Upper lobe of left lung (tissue), 6 donors: ENCODE results near the gene SDC3. TPM values are rescaled to one million over a fixed set of nuclear protein-coding genes. Genes with fewer than 3 reads are reported as not detected.

ENCODE experiments used
- ATAC-seq, 2 donors: fragments of 200-7000 bp; cut with Tn5 transposase; one replicate each; pipeline ENCODE4 v1.9.1; 2022; ENCODE audit warnings: mild to moderate bottlenecking in 2 of 2, moderate library complexity in 2 of 2; ENCODE audit not compliant: low FRiP score in 2 of 2
- DNase-seq, 2 donors: peaks; one replicate each; pipeline ENCODE4 v3.0.0-alpha.2; 2019 to 2020
- H3K27ac ChIP-seq, 4 donors: fragments of 200-600 bp; sonication (generic); one replicate each; pipeline ENCODE4 v1.5.1; 2016 to 2019
- H3K27me3 ChIP-seq, 4 donors: fragments of 200-600 bp; sonication (generic); one replicate each; pipeline ENCODE4 v1.5.1; 2017 to 2019
- H3K36me3 ChIP-seq, 4 donors: fragments of 200-600 bp; sonication (generic); one replicate each; pipeline ENCODE4 v1.5.1; 2016 to 2019
- H3K4me1 ChIP-seq, 4 donors: fragments of 200-600 bp; sonication (generic); one replicate each; pipeline ENCODE4 v1.5.1; 2018 to 2019
- H3K4me3 ChIP-seq, 4 donors: fragments of 200-600 bp; sonication (generic); one replicate each; pipeline ENCODE4 v1.5.1; 2017 to 2019; ENCODE audit warnings: mild to moderate bottlenecking in 2 of 4, moderate library complexity in 1 of 4
- H3K9me3 ChIP-seq, 4 donors: fragments of 200-600 bp; sonication (generic); one replicate each; pipeline ENCODE4 v1.5.1; 2018 to 2019
- CTCF ChIP-seq, 6 experiments: fragments of 450-650 bp in 4 of 6; fragments of 200-600 bp in 2 of 6; sonication (generic) in 2 of 6; IDR thresholded peaks; one replicate each; pipeline ENCODE4 v1.5.1; 2016 to 2019; ENCODE audit warnings: antibody characterized with exemption in 6 of 6
- EP300 ChIP-seq, 4 donors: sonication (generic); formaldehyde crosslinking; IDR thresholded peaks; one replicate each; pipeline ENCODE4 v1.5.1; 2017; ENCODE audit warnings: antibody characterized with exemption in 4 of 4, control low read depth in 2 of 4
- POLR2A ChIP-seq, 4 donors: fragments of 450-650 bp; IDR thresholded peaks; one replicate each; pipeline ENCODE4 v1.5.1; 2016 to 2017; ENCODE audit warnings: antibody characterized with exemption in 4 of 4, mild to moderate bottlenecking in 2 of 4
- POLR2AphosphoS5 ChIP-seq, 2 donors: sonication (generic); formaldehyde crosslinking; IDR thresholded peaks; one replicate each; pipeline ENCODE4 v1.5.1; 2017; ENCODE audit warnings: antibody characterized with exemption in 2 of 2
- WGBS, 2 donors: methylation state at CpG; one replicate each; pipeline ENCODE4 v1.1.5; 2017 to 2018; 5-methylcytosine and 5-hydroxymethylcytosine counted together
- total RNA-seq, 6 donors: library from RNA; depleted of rRNA in 4 of 6; stranded (reverse); fragments of >200 nt in 4 of 6; gene quantifications; one replicate each; pipeline versions ENCODE4 v1.1.0 to v1.2.1, GENCODE V29; 2016 to 2021
- donor health status: DM: no; HTN: no; CAD: no; lungs with moderate emphysema.
- donor health status: DM: no; HTN: yes; CAD: no; lungs with severe emphysema.

The SDC3 gene
- total RNA-seq, 6 donors from 2014 or later = 15.8 to 65.8 (median 30.1) TPM

- H3K27me3 ChIP-seq = no peaks in the 10 kb centered on the region
- WGBS, 2 donors = 90 to 100% methylated on average over 2 to 5 of the region's 6 CpGs
- no peaks in the 10 kb centered on the region for H3K9me3 ChIP-seq
- H3K36me3 ChIP-seq = no peaks in the 10 kb centered on the region
- TF ChIP-seq EP300 (IDR thresholded peaks at IDR 0.05) = no peak
- TF ChIP-seq POLR2AphosphoS5 (IDR thresholded peaks at IDR 0.05) = no peak
- no peak for TF ChIP-seq POLR2A (IDR thresholded peaks at IDR 0.05)
- no peak for TF ChIP-seq CTCF (IDR thresholded peaks at IDR 0.05)
- H3K4me3 ChIP-seq = no peak overlapping the region
- H3K27ac ChIP-seq = no peak overlapping the region
- ATAC-seq (no peak), DNase-seq (no peak)
- peaks cover 20 to 29% (median 25%) of the 10 kb centered on the region in 4 donors for H3K4me1 ChIP-seq
Measured at GRCh38 chr1:30900486-30900885, 8.1 kb downstream of the SDC3 start.

GRCh38 chr1:30899577-30900389 is 8.8 kb downstream of the SDC3 start:
- TF ChIP-seq CTCF (IDR thresholded peaks at IDR 0.05) (no peak), POLR2AphosphoS5 (IDR thresholded peaks at IDR 0.05) (no peak), POLR2A (IDR thresholded peaks at IDR 0.05) (no peak), EP300 (IDR thresholded peaks at IDR 0.05) (no peak)
- ATAC-seq = no peak

GRCh38 chr1:30898031-30898815 is 10.3 kb downstream of the SDC3 start:
- H3K4me1 ChIP-seq = peaks cover 20 to 29% (median 26%) of the 10 kb centered on the region in 4 donors
- TF ChIP-seq POLR2AphosphoS5 (IDR thresholded peaks at IDR 0.05) (no peak), CTCF (IDR thresholded peaks at IDR 0.05) (no peak), POLR2A (IDR thresholded peaks at IDR 0.05) (no peak), EP300 (IDR thresholded peaks at IDR 0.05) (no peak)
- H3K27me3 ChIP-seq = no peaks in the 10 kb centered on the region
- no peak for DNase-seq
- no peak for ATAC-seq
- 86 to 94% methylated on average over 9 to 10 of the region's 10 CpGs for WGBS, 2 donors
- H3K4me3 ChIP-seq = no peak overlapping the region
- no peak overlapping the region for H3K27ac ChIP-seq
- H3K36me3 ChIP-seq = no peaks in the 10 kb centered on the region
- H3K9me3 ChIP-seq = no peaks in the 10 kb centered on the region

More at GRCh38 chr1:30899577-30900389, 8.8 kb downstream of the SDC3 start:
- H3K4me1 ChIP-seq = peaks cover 20 to 32% (median 25%) of the 10 kb centered on the region in 4 donors
- no peaks in the 10 kb centered on the region for H3K9me3 ChIP-seq
- H3K27me3 ChIP-seq = no peaks in the 10 kb centered on the region
- no peak overlapping the region for H3K4me3 ChIP-seq
- WGBS, 2 donors = 90% methylated on average over 11 to 13 of the region's 13 CpGs
- H3K27ac ChIP-seq = no peak overlapping the region
- no peak for DNase-seq
- no peaks in the 10 kb centered on the region for H3K36me3 ChIP-seq

DNA sequence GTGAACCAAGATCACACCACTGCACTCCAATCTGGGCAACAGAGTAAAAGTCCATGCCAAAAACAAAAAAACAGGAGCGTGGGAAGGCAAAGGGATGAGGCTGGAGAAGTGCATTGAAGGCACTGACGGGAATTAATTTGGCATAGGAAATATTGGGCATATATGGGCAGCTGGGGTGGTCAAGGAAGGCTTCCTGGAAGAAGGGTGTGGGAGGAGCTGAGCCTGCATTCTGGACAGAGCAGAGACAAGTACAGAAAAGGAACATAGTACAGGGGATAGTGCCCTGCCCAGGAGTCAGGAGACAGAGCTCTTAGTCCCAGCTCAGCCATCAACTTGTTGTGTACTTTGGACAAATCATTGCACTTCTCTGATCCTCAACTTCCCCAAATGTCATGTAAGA is 11.7 kb downstream of the SDC3 start:
- Histone ChIP-seq H3K36me3 (no peaks in the 10 kb centered on the region), H3K27me3 (no peaks in the 10 kb centered on the region), H3K4me1 (peaks cover 11 to 29% (median 17%) of the 10 kb centered on the region in 4 donors), H3K27ac (no peak overlapping the region), H3K9me3 (no peaks in the 10 kb centered on the region), H3K4me3 (no peak overlapping the region)
- WGBS, 2 donors = 89 to 97% methylated on average over 2 of the region's 2 CpGs
- DNase-seq (no peak), ATAC-seq (no peak)
- TF ChIP-seq POLR2A (IDR thresholded peaks at IDR 0.05) = no peak
- TF ChIP-seq CTCF (IDR thresholded peaks at IDR 0.05) = no peak
- TF ChIP-seq EP300 (IDR thresholded peaks at IDR 0.05) = no peak
- no peak for TF ChIP-seq POLR2AphosphoS5 (IDR thresholded peaks at IDR 0.05)
